Measurements from ENCODE around the gene STK33. TPM values are rescaled to one million over a fixed set of nuclear protein-coding genes. Genes with fewer than 3 reads are reported as not detected.

STK33 gene
- total RNA-seq, 1 experiment from 2014 or later = 3.9 TPM

DNA sequence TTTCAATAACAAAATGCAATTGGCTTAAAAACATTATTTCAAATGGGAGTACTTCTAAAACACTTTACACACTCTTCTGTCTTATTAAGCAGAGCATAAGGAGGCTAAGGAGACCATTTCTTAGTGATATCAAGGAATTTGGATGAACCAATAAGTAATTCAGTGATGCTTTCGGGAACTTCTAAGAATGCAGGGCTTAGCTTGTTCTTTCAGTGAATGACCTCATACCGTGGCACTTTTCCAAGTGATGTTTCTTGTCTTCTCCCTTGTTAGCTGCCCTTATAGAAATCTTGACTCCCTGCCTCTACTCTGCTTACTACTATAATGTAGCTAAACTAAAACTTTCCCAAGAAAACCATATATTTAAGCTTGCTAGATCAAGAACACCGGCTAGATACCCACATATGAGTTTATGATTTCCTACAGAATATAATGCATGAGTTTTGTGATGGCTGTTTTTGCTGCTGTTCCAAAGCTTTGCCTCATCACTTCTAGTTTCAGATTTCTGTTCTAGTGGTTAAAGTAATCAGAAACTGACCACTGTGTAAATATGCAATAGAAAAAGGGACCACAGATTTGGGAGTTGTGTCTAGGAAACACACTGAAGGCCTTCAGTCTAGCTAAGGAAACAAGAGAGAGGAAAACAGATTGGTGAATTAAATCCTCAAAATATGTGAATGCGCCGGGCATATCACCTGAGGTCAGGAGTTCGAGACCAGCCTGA lies 37.5 kb upstream of the STK33 start:
- no TSS peak for BruUV-seq (replicated peaks)
- ChIA-PET CTCF (no interaction called here), POLR2A (no interaction called here)
- H3K27me3 ChIP-seq (ENCODE audit: control insufficient read depth, insufficient read depth, low read length) = no peaks in the 10 kb centered on the region
- intact Hi-C loops (cut with micrococcal nuclease; ENCODE audit: unreplicated experiment) = no loop called here
- DNase-seq (ENCODE audit: low read depth, low spot score) (no peak), ATAC-seq (no peak)
- peaks cover 7% of the 10 kb centered on the region for H3K36me3 ChIP-seq (ENCODE audit: control insufficient read depth, insufficient read depth, low read length)
- no peak overlapping the region for H3K4me3 ChIP-seq (ENCODE audit: low read depth in 2 of 2, low read length in 2 of 2)
- H3K4me1 ChIP-seq (ENCODE audit: control insufficient read depth, insufficient read depth, low read length) = no peaks in the 10 kb centered on the region
- H3K9me3 ChIP-seq (ENCODE audit: control insufficient read depth, insufficient read depth, low read depth, low read length) = no peaks in the 10 kb centered on the region
- in situ Hi-C loops (cut with HindIII; ENCODE audit: low pct_unique_long_range_greater_than_20kb, low sequenced_read_pairs) = no loop called here
- TF ChIP-seq POLR2AphosphoS5 (IDR thresholded peaks at IDR 0.05; ENCODE audit: low read depth, low read length) (no peak), SIN3A (IDR thresholded peaks at IDR 0.05; ENCODE audit: borderline replicate concordance, insufficient read depth, low read depth, low read length) (no peak)
- H3K27ac ChIP-seq (ENCODE audit: low read length) = no peak overlapping the region

DNA sequence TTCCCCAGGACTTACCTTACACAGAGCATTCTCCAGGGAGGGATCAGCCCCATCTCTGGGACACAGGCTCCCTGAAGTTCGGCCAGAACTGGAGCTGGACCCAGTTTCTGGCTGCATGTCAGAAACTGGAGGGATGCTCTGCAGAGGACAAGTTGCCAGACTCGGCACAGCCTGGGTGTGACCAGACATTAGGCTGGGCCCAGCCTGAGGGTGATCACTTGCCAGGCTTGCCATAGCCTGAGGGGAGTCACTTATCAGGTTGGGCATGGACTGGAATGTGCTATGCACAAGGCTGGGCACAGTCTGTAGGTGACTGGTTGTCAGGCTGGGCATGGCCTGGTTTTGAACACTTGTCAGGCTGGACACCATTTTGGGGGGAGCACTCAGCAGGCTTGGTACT lies 30.7 kb upstream of the STK33 start:
- ChIA-PET CTCF (interaction anchor here (0.5 kb wide), 1 partner anchor 682 kb away, joined by 3 read pairs; no protein-coding TSS in a partner anchor), POLR2A (no interaction called here)
- TF ChIP-seq, protein P1, sequence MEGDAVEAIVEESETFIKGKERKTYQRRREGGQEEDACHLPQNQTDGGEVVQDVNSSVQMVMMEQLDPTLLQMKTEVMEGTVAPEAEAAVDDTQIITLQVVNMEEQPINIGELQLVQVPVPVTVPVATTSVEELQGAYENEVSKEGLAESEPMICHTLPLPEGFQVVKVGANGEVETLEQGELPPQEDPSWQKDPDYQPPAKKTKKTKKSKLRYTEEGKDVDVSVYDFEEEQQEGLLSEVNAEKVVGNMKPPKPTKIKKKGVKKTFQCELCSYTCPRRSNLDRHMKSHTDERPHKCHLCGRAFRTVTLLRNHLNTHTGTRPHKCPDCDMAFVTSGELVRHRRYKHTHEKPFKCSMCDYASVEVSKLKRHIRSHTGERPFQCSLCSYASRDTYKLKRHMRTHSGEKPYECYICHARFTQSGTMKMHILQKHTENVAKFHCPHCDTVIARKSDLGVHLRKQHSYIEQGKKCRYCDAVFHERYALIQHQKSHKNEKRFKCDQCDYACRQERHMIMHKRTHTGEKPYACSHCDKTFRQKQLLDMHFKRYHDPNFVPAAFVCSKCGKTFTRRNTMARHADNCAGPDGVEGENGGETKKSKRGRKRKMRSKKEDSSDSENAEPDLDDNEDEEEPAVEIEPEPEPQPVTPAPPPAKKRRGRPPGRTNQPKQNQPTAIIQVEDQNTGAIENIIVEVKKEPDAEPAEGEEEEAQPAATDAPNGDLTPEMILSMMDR (IDR thresholded peaks at IDR 0.05) = no peak
- TF ChIP-seq, protein P2, sequence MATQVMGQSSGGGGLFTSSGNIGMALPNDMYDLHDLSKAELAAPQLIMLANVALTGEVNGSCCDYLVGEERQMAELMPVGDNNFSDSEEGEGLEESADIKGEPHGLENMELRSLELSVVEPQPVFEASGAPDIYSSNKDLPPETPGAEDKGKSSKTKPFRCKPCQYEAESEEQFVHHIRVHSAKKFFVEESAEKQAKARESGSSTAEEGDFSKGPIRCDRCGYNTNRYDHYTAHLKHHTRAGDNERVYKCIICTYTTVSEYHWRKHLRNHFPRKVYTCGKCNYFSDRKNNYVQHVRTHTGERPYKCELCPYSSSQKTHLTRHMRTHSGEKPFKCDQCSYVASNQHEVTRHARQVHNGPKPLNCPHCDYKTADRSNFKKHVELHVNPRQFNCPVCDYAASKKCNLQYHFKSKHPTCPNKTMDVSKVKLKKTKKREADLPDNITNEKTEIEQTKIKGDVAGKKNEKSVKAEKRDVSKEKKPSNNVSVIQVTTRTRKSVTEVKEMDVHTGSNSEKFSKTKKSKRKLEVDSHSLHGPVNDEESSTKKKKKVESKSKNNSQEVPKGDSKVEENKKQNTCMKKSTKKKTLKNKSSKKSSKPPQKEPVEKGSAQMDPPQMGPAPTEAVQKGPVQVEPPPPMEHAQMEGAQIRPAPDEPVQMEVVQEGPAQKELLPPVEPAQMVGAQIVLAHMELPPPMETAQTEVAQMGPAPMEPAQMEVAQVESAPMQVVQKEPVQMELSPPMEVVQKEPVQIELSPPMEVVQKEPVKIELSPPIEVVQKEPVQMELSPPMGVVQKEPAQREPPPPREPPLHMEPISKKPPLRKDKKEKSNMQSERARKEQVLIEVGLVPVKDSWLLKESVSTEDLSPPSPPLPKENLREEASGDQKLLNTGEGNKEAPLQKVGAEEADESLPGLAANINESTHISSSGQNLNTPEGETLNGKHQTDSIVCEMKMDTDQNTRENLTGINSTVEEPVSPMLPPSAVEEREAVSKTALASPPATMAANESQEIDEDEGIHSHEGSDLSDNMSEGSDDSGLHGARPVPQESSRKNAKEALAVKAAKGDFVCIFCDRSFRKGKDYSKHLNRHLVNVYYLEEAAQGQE (IDR thresholded peaks at IDR 0.05; ENCODE audit: insufficient read depth in 1 of 2, low read depth in 2 of 2, low read length in 1 of 2) = no peak
- TF ChIP-seq POLR2AphosphoS5 (IDR thresholded peaks at IDR 0.05; ENCODE audit: low read depth, low read length) = no peak
- no peak for TF ChIP-seq TCF7L2 (IDR thresholded peaks at IDR 0.05; ENCODE audit: low read depth, low read length)
- TF ChIP-seq SIN3A (IDR thresholded peaks at IDR 0.05; ENCODE audit: borderline replicate concordance, insufficient read depth, low read depth, low read length) = no peak
- in situ Hi-C loops (cut with HindIII; ENCODE audit: low pct_unique_long_range_greater_than_20kb, low sequenced_read_pairs) = no loop called here
- H3K4me1 ChIP-seq (ENCODE audit: control insufficient read depth, insufficient read depth, low read length) = no peaks in the 10 kb centered on the region
- DNase-seq (ENCODE audit: low read depth, low spot score) (no peak), ATAC-seq (no peak)
- no peaks in the 10 kb centered on the region for H3K27me3 ChIP-seq (ENCODE audit: control insufficient read depth, insufficient read depth, low read length)
- no peak overlapping the region for H3K27ac ChIP-seq (ENCODE audit: low read length)
- peaks cover 34% of the 10 kb centered on the region for H3K36me3 ChIP-seq (ENCODE audit: control insufficient read depth, insufficient read depth, low read length)
- no peak overlapping the region for H3K4me3 ChIP-seq (ENCODE audit: low read depth in 2 of 2, low read length in 2 of 2)
- H3K9me3 ChIP-seq (ENCODE audit: control insufficient read depth, insufficient read depth, low read depth, low read length) = no peaks in the 10 kb centered on the region
- no TSS peak for BruUV-seq (replicated peaks)
- intact Hi-C loops (cut with micrococcal nuclease; ENCODE audit: unreplicated experiment) = no loop called here

DNA sequence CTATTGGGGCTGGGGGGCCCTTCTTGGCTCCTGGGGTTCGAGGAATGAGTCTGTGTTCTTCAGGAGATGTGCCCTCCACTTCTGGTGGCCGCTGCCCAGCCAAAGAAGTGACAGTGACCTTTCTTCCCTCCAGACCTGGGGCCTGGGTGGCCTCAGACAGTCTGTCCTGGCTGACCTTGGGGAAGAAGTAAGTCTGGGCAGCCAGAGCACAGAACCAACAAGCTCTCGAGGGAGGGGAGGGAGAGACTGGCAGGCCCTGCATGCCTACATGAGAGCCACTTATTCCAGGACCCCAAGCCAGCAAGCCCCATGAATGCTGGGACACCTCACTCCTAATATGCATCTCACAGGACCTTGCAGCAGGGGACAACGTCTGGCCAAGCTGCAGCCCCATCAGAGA lies 27.1 kb upstream of the STK33 start:
- no peak for ATAC-seq
- Histone ChIP-seq H3K4me3 (ENCODE audit: low read depth in 2 of 2, low read length in 2 of 2) (no peak overlapping the region), H3K9me3 (ENCODE audit: control insufficient read depth, insufficient read depth, low read depth, low read length) (no peaks in the 10 kb centered on the region), H3K27ac (ENCODE audit: low read length) (no peak overlapping the region), H3K4me1 (ENCODE audit: control insufficient read depth, insufficient read depth, low read length) (no peaks in the 10 kb centered on the region), H3K36me3 (ENCODE audit: control insufficient read depth, insufficient read depth, low read length) (peaks cover 46% of the 10 kb centered on the region), H3K27me3 (ENCODE audit: control insufficient read depth, insufficient read depth, low read length) (no peaks in the 10 kb centered on the region)
- in situ Hi-C loops (cut with HindIII; ENCODE audit: low pct_unique_long_range_greater_than_20kb, low sequenced_read_pairs) = no loop called here
- ChIA-PET POLR2A (no interaction called here), CTCF (no interaction called here)
- TF ChIP-seq, protein P1 (IDR thresholded peaks at IDR 0.05) = no peak
- TF ChIP-seq POLR2AphosphoS5 (IDR thresholded peaks at IDR 0.05; ENCODE audit: low read depth, low read length) (no peak), SIN3A (IDR thresholded peaks at IDR 0.05; ENCODE audit: borderline replicate concordance, insufficient read depth, low read depth, low read length) (no peak), TCF7L2 (IDR thresholded peaks at IDR 0.05; ENCODE audit: low read depth, low read length) (no peak)
- TF ChIP-seq, protein P2 (IDR thresholded peaks at IDR 0.05; ENCODE audit: insufficient read depth in 1 of 2, low read depth in 2 of 2, low read length in 1 of 2) = no peak
- no TSS peak for BruUV-seq (replicated peaks)
- intact Hi-C loops (cut with micrococcal nuclease; ENCODE audit: unreplicated experiment) = no loop called here
- no peak for DNase-seq (ENCODE audit: low read depth, low spot score)

Data from Panc1 (cell line).